Measurements from ENCODE around the gene MAPKAPK5.

DNA sequence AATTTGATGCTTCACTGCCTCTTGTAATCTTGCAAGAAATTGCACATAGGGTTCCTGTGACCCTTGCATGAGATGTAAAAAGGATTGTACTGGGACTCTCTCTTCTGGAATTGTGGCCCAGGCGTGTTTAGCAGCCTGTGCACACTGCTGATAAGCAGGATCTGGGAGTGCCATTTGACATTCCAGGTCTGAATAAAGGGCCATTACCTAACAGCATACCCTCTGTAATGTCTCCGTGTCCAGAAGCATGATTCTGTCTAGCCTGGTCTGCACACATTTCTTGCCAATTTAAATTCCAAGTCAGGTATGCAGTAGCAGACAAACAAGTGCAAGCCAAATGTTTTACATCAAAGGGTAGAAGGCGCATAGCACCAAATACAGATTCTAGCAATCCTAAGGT, 18.1 kb upstream of the MAPKAPK5 start:
- no peak for TF ChIP-seq CTCF (conservative IDR thresholded peaks at IDR 0.05)
- no peak for TF ChIP-seq ZFX (IDR thresholded peaks at IDR 0.05)

Data from C4-2B (cell line).